Endothelial cell of umbilical vein (primary cell): Measurements from ENCODE around the gene KRT17. TPM values are rescaled to one million over a fixed set of nuclear protein-coding genes. Genes with fewer than 3 reads are reported as not detected.

Source experiments
- BruUV-seq: library from RNA; stranded (reverse); fragments of 400-500 nt; replicated peaks from 2 replicates; lab custom pipeline; 2021; lab: Mats Ljungman, UMichigan
- CTCF ChIA-PET: fragments of 300-600, 350-600 bp; sonication (Branson Sonifier 250); formaldehyde crosslinking; loops from one replicate; lab custom pipeline; 2021; ENCODE audit warnings: antibody characterized with exemption, inconsistent platforms; lab: Charles Lee
- POLR2A ChIA-PET: fragments of 300-600, 350-600 bp; sonication (Branson Sonifier 250); formaldehyde crosslinking; loops from one replicate; lab custom pipeline; 2021; ENCODE audit warnings: antibody characterized with exemption, inconsistent platforms; lab: Charles Lee
- DNase-seq: peaks from one replicate; pipeline ENCODE4 v3.0.0-alpha.2; 2011; ENCODE audit warnings: low read depth, low spot score
- FAIRE-seq: peaks from 2 replicates; lab custom pipeline; 2011; peaks lifted over from hg19 to GRCh38; lab: Jason Lieb, UNC
- H2AFZ ChIP-seq: 2 replicates; pipeline ENCODE4 v1.6.0; 2012; ENCODE audit warnings: low read depth, low read length, control low read depth, inconsistent platforms
- H3K27ac ChIP-seq: 2 replicates; pipeline ENCODE4 v1.5.1; 2011; ENCODE audit warnings: low read depth, mild to moderate bottlenecking, control low read depth, low read length, moderate library complexity; ENCODE audit not compliant: insufficient read depth
- H3K27me3 ChIP-seq, 2 experiments: 2 replicates each; pipeline versions ENCODE4 v1.6.0 to v1.6.1; 2011; ENCODE audit warnings: low read length in 2 of 2, mixed read lengths in 1 of 2; ENCODE audit not compliant: control insufficient read depth in 2 of 2, insufficient read depth in 2 of 2
- H3K36me3 ChIP-seq, 2 experiments: 2 replicates in 1 of 2; 3 replicates in 1 of 2; pipeline ENCODE4 v1.5.1; 2011; ENCODE audit warnings: low read length in 2 of 2, mild to moderate bottlenecking in 1 of 2, moderate library complexity in 1 of 2; ENCODE audit not compliant: control insufficient read depth in 2 of 2, insufficient read depth in 2 of 2; ENCODE audit errors: extremely low read depth in 1 of 2
- H3K4me1 ChIP-seq: 3 replicates; pipeline ENCODE4 v1.5.1; 2011; ENCODE audit warnings: mild to moderate bottlenecking, low read length; ENCODE audit not compliant: control insufficient read depth, insufficient read depth; ENCODE audit errors: extremely low read depth
- H3K4me2 ChIP-seq: 2 replicates; pipeline ENCODE4 v1.6.1; 2011; ENCODE audit warnings: low read length, control low read depth, mixed read lengths; ENCODE audit not compliant: insufficient read depth
- H3K4me3 ChIP-seq, 3 experiments: fragments of 200-600 bp in 1 of 3; sonication (generic), shearing (Covaris generic) in 1 of 3; replicated peaks in 1 of 3; 2 replicates each; pipeline ENCODE4 v1.5.1; 2011 to 2016; ENCODE audit warnings: control low read depth in 3 of 3, low read length in 3 of 3, mild to moderate bottlenecking in 2 of 3, inconsistent platforms in 1 of 3, low read depth in 1 of 3, moderate library complexity in 1 of 3; ENCODE audit not compliant: insufficient read depth in 1 of 3
- H3K79me2 ChIP-seq: 2 replicates; pipeline ENCODE4 v1.6.0; 2012; ENCODE audit warnings: low read length, inconsistent platforms; ENCODE audit not compliant: control insufficient read depth, insufficient read depth
- H3K9ac ChIP-seq: replicated peaks from 2 replicates; pipeline ENCODE3; 2011; ENCODE audit warnings: low read length, control low read depth; ENCODE audit not compliant: insufficient read depth; ENCODE audit errors: extremely low read depth
- H3K9me1 ChIP-seq: replicated peaks from 3 replicates; pipeline ENCODE4 v1.6.0; 2011; ENCODE audit warnings: mild to moderate bottlenecking, low read length; ENCODE audit not compliant: control insufficient read depth, insufficient read depth; ENCODE audit errors: extremely low read depth
- H3K9me3 ChIP-seq: replicated peaks from 2 replicates; pipeline ENCODE4 v1.5.1; 2012; ENCODE audit warnings: low read length, inconsistent platforms; ENCODE audit not compliant: control insufficient read depth, insufficient read depth
- H4K20me1 ChIP-seq: replicated peaks from 2 replicates; pipeline ENCODE3; 2011; ENCODE audit warnings: mild to moderate bottlenecking, low read length; ENCODE audit not compliant: control insufficient read depth, insufficient read depth; ENCODE audit errors: extremely low read depth
- EZH2 ChIP-seq: IDR thresholded peaks from 2 replicates; pipeline ENCODE4 v1.6.1; 2012; ENCODE audit warnings: borderline replicate concordance, low read depth, mild to moderate bottlenecking, moderate library complexity, low read length, inconsistent platforms; ENCODE audit not compliant: severe bottlenecking
- FOS ChIP-seq: IDR thresholded peaks from 2 replicates; pipeline ENCODE4 v1.6.1; 2011; ENCODE audit warnings: mild to moderate bottlenecking, low read length, moderate library complexity, borderline replicate concordance; ENCODE audit not compliant: insufficient read depth
- JUN ChIP-seq: IDR thresholded peaks from 2 replicates; pipeline ENCODE4 v1.6.1; 2011; ENCODE audit warnings: borderline replicate concordance, low read depth; ENCODE audit not compliant: insufficient read length, insufficient read depth
- MYC ChIP-seq: IDR thresholded peaks from one replicate; pipeline ENCODE4 v1.6.1; 2011; ENCODE audit warnings: mild to moderate bottlenecking, low read depth, low read length
- POLR2A ChIP-seq: IDR thresholded peaks from 2 replicates; pipeline ENCODE4 v1.6.1; 2012; ENCODE audit warnings: low read depth, mild to moderate bottlenecking, control low read depth, low read length
- POLR2AphosphoS5 ChIP-seq: IDR thresholded peaks from 2 replicates; pipeline ENCODE4 v1.6.1; 2012; ENCODE audit warnings: low read depth, mild to moderate bottlenecking, control low read depth, low read length, moderate library complexity; ENCODE audit not compliant: insufficient read depth
- dilution Hi-C: fragments of 300-500 bp; cut with MboI; formaldehyde crosslinking; loops from one replicate; pipeline ENCODE4 v1.15.0; 2019; ENCODE audit warnings: low sequenced_read_pairs; ENCODE audit not compliant: extremely low pct_ligation_motif_present
- intact Hi-C: fragments of 100-400 bp; cut with micrococcal nuclease; formaldehyde crosslinking; loops from one replicate; pipeline ENCODE4 v1.10.0; 2022
- polyA plus RNA-seq, 4 experiments: library from polyadenylated mRNA; depleted of rRNA in 3 of 4; stranded (reverse) in 3 of 4; unstranded in 1 of 4; fragments of >200 nt; gene quantifications; 2 replicates each; pipeline versions ENCODE4 v1.2.1 to v1.2.3, GENCODE V29; 2011 to 2012; ENCODE audit warnings: missing spikeins in 1 of 4
- total RNA-seq: library from RNA; stranded (reverse); gene quantifications from 2 replicates; pipeline ENCODE4 v1.2.3, GENCODE V29; 2021
- TF ChIP-seq, protein P1 (sequence below), 2 donors: IDR thresholded peaks; 1 replicate in 1 of 2; 2 replicates in 1 of 2; pipeline ENCODE4 v1.5.1; 2011; ENCODE audit warnings: low read length in 2 of 2, mild to moderate bottlenecking in 2 of 2, moderate library complexity in 2 of 2, control low read depth in 1 of 2, inconsistent platforms in 1 of 2, low read depth in 1 of 2; ENCODE audit not compliant: insufficient read depth in 1 of 2; ENCODE audit errors: extremely low read depth in 1 of 2

The KRT17 gene
- total and polyA plus RNA-seq, 2 donors (not counting 3 experiments of a cell fraction or from before 2014, with no cell fraction given), result 0.83 to 1.6 TPM

- Histone ChIP-seq H3K4me2 (no peak overlapping the region), H3K9me3 (no peaks in the 10 kb centered on the region), H3K27ac (no peak overlapping the region), H3K4me3 (no peak overlapping the region), H3K9ac (no peak overlapping the region), H3K4me1 (no peaks in the 10 kb centered on the region), H3K36me3 (no peaks in the 10 kb centered on the region), H4K20me1 (no peaks in the 10 kb centered on the region), H3K9me1 (no peaks in the 10 kb centered on the region), H3K27me3 (peaks cover 0 to 4% of the 10 kb centered on the region in 2 experiments), H2AFZ (peak overlapping the region; percentile 76), H3K79me2 (no peaks in the 10 kb centered on the region)
- DNase-seq, result peak; percentile 81
- dilution Hi-C loops (no loop called here), intact Hi-C loops (loop anchor here (1.0 kb wide), 3 partner anchors 69 to 88 kb away; no protein-coding TSS in a partner anchor)
- peak; percentile 97 for FAIRE-seq
- ChIA-PET POLR2A (interaction anchor here (0.6 to 1.4 kb wide), 3 partner anchors 64 to 857 kb away, joined by 3 to 4 read pairs (median 3); partner anchors contain the start of gene EIF1), CTCF (interaction anchor here (0.5 to 2.6 kb wide), 24 partner anchors 9 to 722 kb away, joined by 3 to 44 read pairs (median 4); no protein-coding TSS in a partner anchor)
- no TSS peak for BruUV-seq
- TF ChIP-seq FOS, result no peak
- TF ChIP-seq, protein P1, sequence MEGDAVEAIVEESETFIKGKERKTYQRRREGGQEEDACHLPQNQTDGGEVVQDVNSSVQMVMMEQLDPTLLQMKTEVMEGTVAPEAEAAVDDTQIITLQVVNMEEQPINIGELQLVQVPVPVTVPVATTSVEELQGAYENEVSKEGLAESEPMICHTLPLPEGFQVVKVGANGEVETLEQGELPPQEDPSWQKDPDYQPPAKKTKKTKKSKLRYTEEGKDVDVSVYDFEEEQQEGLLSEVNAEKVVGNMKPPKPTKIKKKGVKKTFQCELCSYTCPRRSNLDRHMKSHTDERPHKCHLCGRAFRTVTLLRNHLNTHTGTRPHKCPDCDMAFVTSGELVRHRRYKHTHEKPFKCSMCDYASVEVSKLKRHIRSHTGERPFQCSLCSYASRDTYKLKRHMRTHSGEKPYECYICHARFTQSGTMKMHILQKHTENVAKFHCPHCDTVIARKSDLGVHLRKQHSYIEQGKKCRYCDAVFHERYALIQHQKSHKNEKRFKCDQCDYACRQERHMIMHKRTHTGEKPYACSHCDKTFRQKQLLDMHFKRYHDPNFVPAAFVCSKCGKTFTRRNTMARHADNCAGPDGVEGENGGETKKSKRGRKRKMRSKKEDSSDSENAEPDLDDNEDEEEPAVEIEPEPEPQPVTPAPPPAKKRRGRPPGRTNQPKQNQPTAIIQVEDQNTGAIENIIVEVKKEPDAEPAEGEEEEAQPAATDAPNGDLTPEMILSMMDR (IDR thresholded peaks at IDR 0.05; ENCODE audit: extremely low read depth in 1 of 2, insufficient read depth in 1 of 2, low read depth in 1 of 2, low read length in 2 of 2), result peak; percentile 80 to 92
Observed at GRCh38 chr17:41579484-41580243, 44.7 kb downstream of the KRT17 start.

GRCh38 chr17:41578971-41579370 lies 45.4 kb downstream of the KRT17 start:
- Histone ChIP-seq H4K20me1 (no peaks in the 10 kb centered on the region), H3K4me2 (no peak overlapping the region), H3K9ac (no peak overlapping the region), H3K9me3 (no peaks in the 10 kb centered on the region), H3K9me1 (no peaks in the 10 kb centered on the region), H3K79me2 (no peaks in the 10 kb centered on the region), H3K27ac (no peak overlapping the region), H3K36me3 (no peaks in the 10 kb centered on the region), H3K27me3 (peaks cover 0 to 4% of the 10 kb centered on the region in 2 experiments), H3K4me3 (no peak overlapping the region), H2AFZ (no peak overlapping the region), H3K4me1 (no peaks in the 10 kb centered on the region)
- DNase-seq, result no peak
- intact Hi-C loops, result loop anchor here (1.0 kb wide), 3 partner anchors 69 to 88 kb away; no protein-coding TSS in a partner anchor
- TF ChIP-seq JUN (no peak), FOS (no peak), MYC (no peak), POLR2AphosphoS5 (no peak), EZH2 (no peak), POLR2A (no peak)
- TF ChIP-seq, protein P1 (IDR thresholded peaks at IDR 0.05; ENCODE audit: extremely low read depth in 1 of 2, insufficient read depth in 1 of 2, low read depth in 1 of 2, low read length in 2 of 2), result no peak
- BruUV-seq, result no TSS peak
- ChIA-PET CTCF (interaction anchor here (0.6 to 2.6 kb wide), 19 partner anchors 10 to 722 kb away, joined by 3 to 44 read pairs (median 5); no protein-coding TSS in a partner anchor), POLR2A (interaction anchor here (0.6 to 1.4 kb wide), 4 partner anchors 65 to 856 kb away, joined by 3 to 9 read pairs (median 4); partner anchors contain the start of gene EIF1)
- dilution Hi-C loops, result no loop called here
- no peak for FAIRE-seq
